HG03439 (cell line): ENCODE data around the gene CTAGE9.
"Not testable (repeated sequence)": the region's sequence is repeated elsewhere in the genome, so short reads cannot be mapped to it uniquely, and the experiment has no call there.

Experiments used
- ATAC-seq: cut with Tn5 transposase; IDR thresholded peaks from one replicate; pipeline ENCODE4 v1.9.1; 2021; ENCODE audit warnings: mild to moderate bottlenecking, moderate library complexity; ENCODE audit not compliant: unreplicated experiment

CTAGE9 gene

GRCh38 chr6:131710917-131711316 is at the start of gene CTAGE9:
Gene CTAGE9 (minus strand): TSS chr6:131711017. CDS start chr6:131711017, 0 bp downstream.
- not testable (repeated sequence) for ATAC-seq

GRCh38 chr6:131758920-131759319 is 48.1 kb upstream of the CTAGE9 start:
- no peak for ATAC-seq

GRCh38 chr6:131756039-131756438 is 45.2 kb upstream of the CTAGE9 start:
- no peak for ATAC-seq

- no peak for ATAC-seq
These were observed 44.8 kb upstream of the CTAGE9 start for GRCh38 chr6:131755597-131755996.

- no peak for ATAC-seq
These were observed 44.1 kb upstream of the CTAGE9 start for GRCh38 chr6:131754715-131755567.

- ATAC-seq = no peak
These were observed 43.3 kb upstream of the CTAGE9 start for GRCh38 chr6:131754088-131754487.

- ATAC-seq = not testable (repeated sequence)
These were observed 40.3 kb upstream of the CTAGE9 start for GRCh38 chr6:131751012-131751715.

GRCh38 chr6:131749023-131749422 is 38.2 kb upstream of the CTAGE9 start:
- no peak for ATAC-seq

- no peak for ATAC-seq
These were observed 37.1 kb upstream of the CTAGE9 start for GRCh38 chr6:131747821-131748353.

GRCh38 chr6:131745476-131745875 is 34.7 kb upstream of the CTAGE9 start:
- no peak for ATAC-seq

GRCh38 chr6:131744432-131745287 is 33.8 kb upstream of the CTAGE9 start:
- no peak for ATAC-seq

GRCh38 chr6:131741688-131742393 is 31.0 kb upstream of the CTAGE9 start:
- ATAC-seq = no peak

- no peak for ATAC-seq
These were observed 29.3 kb upstream of the CTAGE9 start for GRCh38 chr6:131740161-131740560.

GRCh38 chr6:131739136-131739535 is 28.3 kb upstream of the CTAGE9 start:
- no peak for ATAC-seq

GRCh38 chr6:131736811-131737210 is 26.0 kb upstream of the CTAGE9 start:
- no peak for ATAC-seq

- ATAC-seq = no peak
These were observed 25.3 kb upstream of the CTAGE9 start for GRCh38 chr6:131736003-131736596.

GRCh38 chr6:131733376-131734016 is 22.7 kb upstream of the CTAGE9 start:
- no peak for ATAC-seq

GRCh38 chr6:131731224-131731623 is 20.4 kb upstream of the CTAGE9 start:
- ATAC-seq = no peak

- ATAC-seq = no peak
These were observed 19.4 kb upstream of the CTAGE9 start for GRCh38 chr6:131730264-131730663.
